HK-2 (cell line): ENCODE data around the gene GARIN1A.

ENCODE experiments used
- DNase-seq: peaks from one replicate; pipeline ENCODE4 v3.0.0-alpha.2; 2018; ENCODE audit not compliant: unreplicated experiment

GARIN1A gene

DNA sequence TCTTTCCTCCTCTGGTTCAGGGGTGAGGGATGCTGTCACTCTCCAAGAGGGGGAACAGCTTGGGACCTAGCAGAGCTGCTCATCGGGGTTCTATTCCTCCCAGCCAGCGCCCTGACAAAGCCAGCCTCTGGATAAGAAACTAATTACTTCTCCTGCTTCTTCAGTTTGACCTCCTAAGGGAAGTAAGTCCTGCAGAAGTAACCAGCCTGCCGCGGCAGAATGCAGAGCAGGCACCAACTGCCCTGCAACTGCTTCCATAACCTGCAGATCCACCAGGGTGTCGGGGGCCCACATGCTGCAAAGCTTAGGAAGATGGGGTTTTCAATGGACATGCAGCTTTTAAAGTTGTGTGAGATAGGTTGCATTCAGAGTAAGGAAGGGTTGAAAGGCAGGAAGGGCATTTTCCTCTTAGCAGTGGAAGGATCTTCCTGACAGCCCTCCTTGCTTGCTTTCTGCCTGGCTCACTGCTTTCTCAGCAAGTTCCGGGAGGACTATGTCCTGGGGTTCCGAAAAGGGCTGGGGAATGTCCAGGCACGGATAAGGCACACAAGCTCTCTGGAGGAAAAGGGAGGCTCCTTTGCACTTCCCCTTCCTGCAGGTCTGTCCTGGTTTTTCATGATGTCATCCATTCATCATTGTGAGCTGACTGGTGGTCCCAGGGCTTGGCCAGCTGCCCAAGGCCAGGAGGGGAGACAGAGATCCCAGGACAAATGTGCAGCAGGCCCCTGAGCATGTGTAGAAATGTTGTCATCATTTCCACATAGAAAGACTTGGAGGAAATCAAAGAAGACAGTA is 42.8 kb downstream of the GARIN1A start:
- DNase-seq: no peak

DNA sequence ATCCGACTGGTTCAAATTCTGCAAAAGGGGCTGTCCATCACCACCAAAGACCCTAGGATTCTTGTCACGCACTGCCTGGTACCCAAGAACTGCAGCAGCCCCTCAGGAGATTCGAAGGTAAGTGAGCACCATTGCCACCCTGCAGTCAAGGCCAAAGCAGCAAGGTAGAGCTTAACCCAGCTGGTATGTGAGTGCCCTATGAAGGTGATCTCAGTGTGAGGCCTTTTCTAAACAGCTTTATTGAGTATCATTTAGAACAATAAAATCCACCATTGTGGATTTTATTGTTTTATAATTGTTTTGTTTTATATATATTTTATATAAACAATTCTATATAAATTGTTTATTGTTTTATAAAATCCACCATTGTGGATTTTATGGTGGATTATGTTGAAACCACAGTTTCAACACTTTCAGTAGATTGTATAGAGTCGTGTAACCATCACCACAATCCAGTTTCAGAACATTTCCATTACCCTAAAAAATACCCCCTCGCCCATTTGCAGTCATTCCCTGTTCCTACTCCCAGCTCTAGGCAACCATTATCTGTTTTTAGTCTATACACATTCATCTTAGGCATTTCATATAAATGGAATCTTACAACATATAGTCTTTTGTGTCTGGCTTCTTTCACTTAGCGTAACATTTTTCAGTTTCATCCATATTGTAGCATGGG is 47.0 kb downstream of the GARIN1A start:
- no peak for DNase-seq

DNA sequence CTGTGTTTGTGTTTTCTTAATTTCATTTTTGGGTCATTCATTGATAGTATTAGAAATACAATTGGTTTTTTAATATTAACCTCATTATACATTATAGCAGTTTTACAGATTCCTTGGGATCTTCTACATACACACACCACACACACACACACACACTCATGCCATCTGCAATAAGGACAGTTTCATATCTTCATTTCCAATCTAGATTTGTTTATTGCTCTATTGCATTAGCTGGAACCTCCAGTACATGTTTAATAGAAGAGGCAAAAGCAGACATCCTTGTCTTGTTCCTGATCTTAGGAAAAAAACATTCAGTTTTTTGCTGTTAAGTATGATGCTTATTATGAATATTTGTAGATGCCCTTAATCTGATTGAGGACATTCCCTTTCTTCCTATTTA is 49.3 kb downstream of the GARIN1A start:
- no peak for DNase-seq
